PC-9 (cell line): Measurements from ENCODE around the gene MCM5.

Source experiments
- EZH2 ChIP-seq: fragments of 200-600 bp; sonication (generic); IDR thresholded peaks from 2 replicates; pipeline ENCODE4 v1.8.0; 2017; ENCODE audit warnings: antibody characterized with exemption, low read depth
- TF ChIP-seq, protein P1 (sequence below): fragments of 200-600 bp; sonication (generic); conservative IDR thresholded peaks from 2 replicates; pipeline ENCODE4 v1.6.1; 2017; ENCODE audit warnings: mixed run types, antibody characterized with exemption, mild to moderate bottlenecking, moderate library complexity

DNA sequence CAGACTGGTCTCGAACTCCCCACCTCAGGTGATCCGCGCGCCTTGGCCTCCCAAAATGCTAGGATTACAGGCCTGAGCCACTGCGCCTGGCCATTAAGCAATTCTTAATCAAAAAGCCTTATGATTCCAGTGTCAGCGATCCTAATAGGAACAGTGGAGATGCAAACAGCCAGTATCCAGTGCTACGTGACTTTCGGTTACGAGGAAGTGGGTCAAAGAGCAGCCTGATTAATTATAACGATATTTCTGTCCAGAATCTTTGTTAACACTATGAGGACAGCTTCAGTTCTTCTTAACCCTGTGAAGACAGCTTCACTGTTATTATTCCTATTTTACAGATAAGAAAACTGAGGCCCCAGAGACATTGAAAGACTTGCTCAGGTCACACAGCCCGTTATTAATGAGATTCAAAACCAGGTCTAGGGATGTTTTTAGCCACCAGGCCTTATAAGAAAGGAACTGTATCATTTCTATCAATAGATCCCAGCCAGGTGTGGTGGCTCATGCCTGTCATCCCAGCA lies 36.3 kb upstream of the MCM5 start:
- TF ChIP-seq, protein P1, sequence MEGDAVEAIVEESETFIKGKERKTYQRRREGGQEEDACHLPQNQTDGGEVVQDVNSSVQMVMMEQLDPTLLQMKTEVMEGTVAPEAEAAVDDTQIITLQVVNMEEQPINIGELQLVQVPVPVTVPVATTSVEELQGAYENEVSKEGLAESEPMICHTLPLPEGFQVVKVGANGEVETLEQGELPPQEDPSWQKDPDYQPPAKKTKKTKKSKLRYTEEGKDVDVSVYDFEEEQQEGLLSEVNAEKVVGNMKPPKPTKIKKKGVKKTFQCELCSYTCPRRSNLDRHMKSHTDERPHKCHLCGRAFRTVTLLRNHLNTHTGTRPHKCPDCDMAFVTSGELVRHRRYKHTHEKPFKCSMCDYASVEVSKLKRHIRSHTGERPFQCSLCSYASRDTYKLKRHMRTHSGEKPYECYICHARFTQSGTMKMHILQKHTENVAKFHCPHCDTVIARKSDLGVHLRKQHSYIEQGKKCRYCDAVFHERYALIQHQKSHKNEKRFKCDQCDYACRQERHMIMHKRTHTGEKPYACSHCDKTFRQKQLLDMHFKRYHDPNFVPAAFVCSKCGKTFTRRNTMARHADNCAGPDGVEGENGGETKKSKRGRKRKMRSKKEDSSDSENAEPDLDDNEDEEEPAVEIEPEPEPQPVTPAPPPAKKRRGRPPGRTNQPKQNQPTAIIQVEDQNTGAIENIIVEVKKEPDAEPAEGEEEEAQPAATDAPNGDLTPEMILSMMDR = no peak
- no peak for TF ChIP-seq EZH2
